Stimulated activated CD4-positive, alpha-beta T cell treated with anti-CD3 and anti-CD28 coated beads, Interleukin-4, amount 100 ng/mL, for 4 hours (primary cell): ENCODE data around the gene TMEM126A.
A peak's percentile ranks its signal among the peaks of the same experiment; 100 is the strongest.
"Not testable (repeated sequence)": the region's sequence is repeated elsewhere in the genome, so short reads cannot be mapped to it uniquely, and the experiment has no call there.

Source experiments
- DNase-seq, 2 experiments: peaks; one replicate each; pipeline ENCODE4 v3.0.0-alpha.2; 2020

TMEM126A gene

DNA sequence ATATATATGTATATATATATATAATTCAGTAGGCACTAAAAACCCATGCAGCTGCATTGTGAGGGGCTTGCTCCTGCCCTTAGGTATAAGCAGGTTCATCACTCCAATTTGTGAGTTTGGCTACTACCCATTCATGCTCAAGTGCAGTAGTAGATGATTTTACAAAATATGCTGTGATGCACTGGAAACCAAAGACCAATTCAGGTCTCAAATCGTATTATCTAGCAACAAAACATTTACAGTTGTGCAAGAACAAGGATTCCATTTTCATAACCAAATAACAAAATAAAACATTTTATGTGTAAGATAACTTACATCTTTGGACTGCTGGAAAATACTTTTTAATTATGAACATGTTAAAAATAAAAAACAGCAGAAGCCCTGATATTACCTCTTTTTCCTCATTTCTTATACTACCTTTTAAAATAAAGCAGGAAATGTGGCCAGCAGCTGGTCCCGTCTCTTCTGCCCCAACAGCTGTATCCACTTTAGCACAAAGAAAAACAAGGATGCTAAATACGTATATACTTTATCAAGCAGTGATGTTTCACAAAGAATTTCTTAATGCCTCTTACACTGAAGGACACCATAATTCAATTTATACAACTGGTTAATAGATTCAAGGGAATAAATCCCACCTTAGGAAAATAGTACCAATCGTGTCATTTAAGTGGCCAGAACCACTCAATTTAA lies 14.4 kb downstream of the TMEM126A start:
- no peak for DNase-seq

DNA sequence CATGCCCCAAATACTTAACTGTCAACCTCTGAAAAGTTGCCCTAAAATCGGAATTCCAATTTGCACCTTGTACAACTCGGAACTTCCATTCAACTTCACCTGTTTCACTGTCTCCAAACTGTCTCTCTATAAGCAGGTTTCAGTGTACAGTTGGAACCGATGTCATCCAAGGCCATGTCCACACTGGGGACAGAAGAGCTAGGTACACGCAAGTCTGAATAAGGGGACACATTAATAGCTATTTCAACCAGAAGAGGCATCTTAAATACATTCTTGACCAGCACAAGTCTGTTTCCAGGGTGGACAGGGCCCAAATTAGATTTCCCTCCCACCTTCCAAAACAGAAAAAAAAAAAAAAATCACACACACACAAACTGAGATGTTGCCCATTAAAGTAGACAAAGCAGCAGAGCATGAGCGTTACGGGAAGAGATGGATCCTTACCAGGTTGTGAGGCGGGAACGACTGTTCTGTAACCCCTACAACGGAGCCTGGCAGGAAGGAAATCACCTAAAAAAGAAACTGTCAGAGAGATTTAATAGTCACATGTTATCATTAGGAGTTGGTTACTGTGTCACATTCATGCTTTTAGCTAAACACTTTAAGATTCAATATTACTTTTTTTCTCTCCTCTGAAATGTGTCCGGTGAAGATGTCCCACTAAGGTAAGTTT lies 15.4 kb downstream of the TMEM126A start:
- DNase-seq: no peak

DNA sequence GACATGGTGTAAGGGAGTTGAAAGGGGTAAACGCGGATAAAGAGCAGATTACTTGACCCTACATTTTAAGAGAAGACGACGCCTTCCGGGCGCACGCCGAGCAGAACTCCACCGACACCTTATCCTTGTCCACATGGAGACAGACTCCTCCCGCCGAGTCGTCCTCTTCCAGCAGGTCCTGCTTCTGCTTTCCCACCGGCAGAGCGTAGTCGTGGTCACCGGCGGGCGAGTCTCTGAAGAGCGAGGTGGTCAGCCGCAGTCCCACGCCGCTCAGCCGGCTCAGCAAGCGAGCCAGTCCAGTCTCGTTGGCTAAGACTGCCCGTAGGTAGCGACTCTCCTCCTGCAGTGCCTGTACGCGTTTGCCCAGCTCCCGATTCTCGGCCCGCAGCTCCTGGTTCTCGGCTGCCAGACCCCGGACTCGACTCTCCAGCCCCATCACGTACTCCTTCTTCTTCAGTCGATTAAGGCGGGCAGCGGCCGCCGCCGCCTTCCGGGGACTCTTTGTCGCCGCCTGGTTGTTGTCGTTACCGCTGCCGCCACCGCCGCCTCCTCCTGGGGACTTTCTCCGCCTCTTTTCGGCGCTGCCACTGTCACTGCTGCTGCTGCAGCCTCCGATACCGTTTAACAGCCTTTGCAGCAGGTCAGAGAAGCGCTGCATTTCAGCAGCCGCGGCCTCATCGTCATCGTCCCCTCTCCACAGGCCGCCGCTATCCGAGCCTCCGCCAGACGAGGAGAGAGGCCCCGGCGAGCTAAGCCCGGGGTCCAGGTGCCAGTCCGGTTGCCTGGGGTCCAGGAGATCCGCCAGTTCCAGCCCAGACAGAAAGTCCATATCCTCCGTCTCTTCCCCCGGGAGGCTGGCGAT lies 16.2 kb downstream of the TMEM126A start:
- peak; percentile 81 to 88 for DNase-seq

DNA sequence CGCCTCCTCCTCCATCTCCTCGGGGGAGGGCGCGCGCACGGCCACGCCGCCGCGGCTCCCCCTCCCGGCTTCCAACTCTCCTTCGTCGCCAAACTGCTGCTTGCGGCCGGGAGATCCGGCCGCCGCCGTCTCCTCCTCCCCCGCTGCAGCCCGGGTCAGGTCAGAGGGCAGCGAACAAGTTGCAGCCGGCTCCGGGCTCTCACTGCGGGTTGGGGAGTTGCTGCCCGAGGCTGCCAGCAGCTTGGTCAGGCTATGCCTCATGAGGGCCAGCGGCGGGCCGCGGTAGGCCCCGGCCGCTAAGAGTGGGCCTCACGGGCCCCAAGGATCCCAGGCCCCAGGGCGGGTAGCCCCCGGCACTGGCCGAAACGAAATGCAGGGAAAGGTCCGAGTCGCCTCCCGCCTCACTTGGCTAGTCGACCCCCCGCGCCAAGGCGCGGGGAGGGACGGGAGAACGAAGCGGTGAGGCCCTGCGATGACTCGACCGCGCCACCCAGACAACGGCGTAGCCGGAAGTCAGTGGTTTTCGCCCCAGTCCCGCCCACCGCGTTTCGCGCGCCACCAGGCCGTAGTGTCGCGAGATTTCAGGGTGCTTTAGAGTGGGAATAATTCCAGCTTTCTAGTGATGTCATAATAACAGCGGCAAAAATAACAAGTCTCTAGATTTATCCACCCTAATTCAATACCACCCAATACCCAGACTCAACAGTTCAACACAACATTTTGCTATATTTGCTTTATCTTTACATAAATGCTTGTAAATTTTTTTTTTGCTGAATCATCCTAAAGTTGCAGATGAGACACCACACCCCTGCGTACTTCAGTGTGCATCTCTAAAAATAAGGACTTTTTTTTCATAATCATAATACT lies 17.1 kb downstream of the TMEM126A start, which contains the start of gene CREBZF:
Gene CREBZF, minus strand, starts transcription at position 515 of the 867 bp plus-strand sequence. Its CDS starts 254 bp downstream, at position 261.
- peak; percentile 92 for DNase-seq

DNA sequence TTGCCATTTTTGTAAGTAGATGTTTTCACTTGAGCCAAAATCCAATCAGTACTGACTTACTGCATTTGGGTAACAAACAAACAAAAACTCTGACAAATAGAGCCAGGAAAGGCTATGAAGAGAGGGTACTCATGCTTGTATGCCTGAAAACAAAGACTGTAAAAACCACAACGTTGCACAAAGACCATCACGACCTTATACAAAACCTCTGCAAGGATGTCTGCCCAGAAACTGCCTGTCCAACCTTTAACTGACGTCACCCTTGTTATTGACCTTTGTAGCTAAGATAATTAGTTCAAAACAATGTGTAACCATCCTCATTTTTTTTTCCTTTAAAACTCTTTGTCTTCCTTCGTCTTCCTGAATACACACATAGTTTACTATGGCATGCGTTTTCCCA lies 18.0 kb downstream of the TMEM126A start:
- DNase-seq: no peak

DNA sequence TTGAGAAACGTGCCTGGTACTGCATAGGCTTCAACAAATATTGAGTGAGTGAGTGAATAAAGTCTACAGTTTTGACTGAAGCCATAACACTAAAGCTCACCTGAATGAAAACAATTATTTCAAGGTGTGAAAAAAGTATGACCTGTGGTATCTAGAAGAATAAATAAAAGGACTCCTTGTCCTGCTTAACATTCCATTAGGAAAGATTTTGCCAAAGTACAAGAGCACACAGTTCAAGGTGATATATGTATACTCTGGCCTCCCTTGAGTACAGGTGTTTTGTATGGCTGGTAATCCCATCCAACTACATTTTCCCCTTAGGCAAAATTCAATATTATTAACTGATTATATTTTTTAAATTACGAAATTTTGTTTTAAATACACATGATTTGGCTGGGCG lies 18.9 kb downstream of the TMEM126A start:
- no peak for DNase-seq

DNA sequence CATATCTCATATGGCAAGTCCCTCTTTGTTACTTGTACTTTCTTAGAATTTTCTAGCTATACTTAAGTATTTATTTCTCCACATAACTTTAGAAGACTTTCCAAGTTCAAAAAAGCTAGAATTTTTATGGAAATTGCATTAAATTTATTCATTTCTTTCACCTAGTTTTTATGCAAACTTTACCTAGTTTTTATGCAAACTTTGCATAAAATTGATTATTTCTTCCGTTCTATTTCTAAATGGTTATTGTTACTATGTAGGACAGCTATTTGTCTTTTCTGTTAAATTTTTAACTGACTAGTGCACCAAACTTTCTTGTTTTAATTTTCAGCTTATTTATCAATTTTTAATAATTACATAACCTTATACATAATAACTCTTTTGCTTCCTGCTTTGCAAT lies 20.4 kb downstream of the TMEM126A start:
- DNase-seq: no peak

DNA sequence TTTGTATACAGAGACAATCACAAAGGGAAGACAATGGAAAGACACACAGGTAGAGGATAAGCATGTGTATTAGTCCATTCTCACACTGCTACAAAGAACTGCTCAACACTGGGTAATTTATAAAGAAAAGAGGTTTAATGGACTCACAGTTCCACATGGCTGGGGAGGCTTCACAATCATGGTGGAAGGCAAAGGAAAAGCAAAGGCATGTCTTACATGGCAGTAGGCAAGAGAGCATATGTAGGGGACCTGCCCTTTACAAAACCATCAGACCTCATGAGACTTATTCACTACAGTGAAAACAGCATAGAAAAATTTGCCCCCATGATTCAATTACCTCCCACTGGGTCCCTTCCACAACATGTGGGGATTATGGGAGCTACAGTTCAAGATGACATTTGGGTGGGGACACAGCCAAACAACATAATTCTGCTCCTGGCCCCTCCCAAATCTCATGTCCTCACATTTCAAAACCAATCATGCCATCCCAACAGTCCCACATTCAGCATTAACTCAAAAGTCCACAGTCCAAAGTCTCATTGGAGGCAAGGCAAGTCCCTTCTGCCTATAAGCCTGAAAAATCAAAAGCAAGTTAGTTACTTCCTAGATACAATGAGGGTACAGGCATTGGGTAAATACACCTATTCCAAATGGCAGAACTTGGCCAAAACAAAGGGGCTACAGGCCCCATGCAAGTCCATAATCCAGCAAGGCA lies 23.3 kb downstream of the TMEM126A start:
- not testable (repeated sequence) for DNase-seq

DNA sequence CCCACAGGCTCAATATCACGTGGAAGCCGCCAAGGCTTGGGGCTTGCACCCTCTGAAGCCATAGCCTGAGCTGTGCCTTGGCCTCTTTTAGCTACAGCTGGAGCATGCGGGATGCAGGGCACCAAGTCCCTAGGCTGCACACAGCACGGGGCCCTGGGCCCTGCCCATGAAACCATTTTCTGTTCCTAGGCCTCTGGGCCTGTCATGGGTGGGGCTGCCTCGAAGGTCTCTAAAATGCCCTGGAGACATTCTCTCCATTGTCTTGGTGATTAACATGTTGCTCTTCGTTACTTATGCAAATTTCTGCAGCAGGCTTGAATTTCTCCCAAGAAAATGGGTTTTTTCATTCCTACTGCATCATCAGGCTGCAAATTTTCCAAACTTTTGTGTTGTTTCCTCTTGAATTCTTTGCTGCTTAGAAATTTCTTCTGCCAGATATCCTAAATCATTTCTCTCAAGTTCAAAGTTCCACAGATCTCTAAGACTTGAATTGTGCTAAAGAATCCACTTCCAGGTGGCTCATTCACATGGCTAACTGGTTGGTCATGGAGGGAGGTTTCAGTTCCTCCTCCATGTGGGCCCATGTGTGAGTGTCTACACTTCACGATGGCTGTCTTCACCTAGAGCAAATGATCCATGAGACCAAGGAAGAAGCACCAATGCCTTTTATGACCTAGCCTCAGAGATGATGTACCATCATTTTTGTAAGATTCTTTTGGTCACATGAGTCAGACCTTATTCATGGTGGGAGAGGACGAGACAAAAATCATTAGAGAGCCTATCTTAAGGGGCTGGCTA lies 24.5 kb downstream of the TMEM126A start:
- DNase-seq: no peak

DNA sequence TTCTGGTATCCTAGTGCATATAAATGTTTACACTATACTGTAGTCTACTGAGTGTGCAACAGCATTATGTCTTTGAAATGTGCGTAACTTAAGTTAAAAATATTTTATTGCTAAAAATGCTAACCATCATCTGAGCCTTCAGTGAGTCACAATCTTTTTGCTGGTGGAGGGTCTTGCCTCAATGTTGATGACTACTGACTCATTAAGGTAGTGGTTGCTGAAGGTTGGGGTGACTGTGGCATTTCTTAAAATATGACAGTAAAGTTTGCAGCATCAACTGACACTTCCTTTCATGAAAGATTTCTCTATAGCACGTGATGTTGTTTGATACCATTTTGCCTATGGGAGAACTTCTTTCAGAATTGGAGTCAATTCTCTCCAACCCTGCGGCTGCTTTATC lies 25.6 kb downstream of the TMEM126A start:
- no peak for DNase-seq

DNA sequence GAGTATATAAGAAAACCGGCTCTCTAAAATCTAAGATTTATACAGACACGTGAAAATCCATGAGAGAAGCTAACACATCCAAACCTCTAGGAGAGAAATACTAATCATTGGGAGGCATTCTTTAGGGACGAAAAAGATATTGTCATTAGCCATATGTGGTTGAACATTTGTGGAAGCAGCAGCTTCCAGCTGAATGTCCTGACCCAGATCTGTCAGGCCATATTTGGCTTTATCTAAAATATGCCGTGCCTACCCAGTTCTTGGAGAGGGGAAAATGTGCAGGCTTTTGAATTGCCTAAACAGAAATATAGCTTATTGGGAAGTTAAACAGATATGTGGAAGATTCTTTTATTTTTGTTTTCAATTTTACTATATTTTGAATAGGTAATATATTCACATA lies 31.8 kb downstream of the TMEM126A start:
- no peak for DNase-seq

DNA sequence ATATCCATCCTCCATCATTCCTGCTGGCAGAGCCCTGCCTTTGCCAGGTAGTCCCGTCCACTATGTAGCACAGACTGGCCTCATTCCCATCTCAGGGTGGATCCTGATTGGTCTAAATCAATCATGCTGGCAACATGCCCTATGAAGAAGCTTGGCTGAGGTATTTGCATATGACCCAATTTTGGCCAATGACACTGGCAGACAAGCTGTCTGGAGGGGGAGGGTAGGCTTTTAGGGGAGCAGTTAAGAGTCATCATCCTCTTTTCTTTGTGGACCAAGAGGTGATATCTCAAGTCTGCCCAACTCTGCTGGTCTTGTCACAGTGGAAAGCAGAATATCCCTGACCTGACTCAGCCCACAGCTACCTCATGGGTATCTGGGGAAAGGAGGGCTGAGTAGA lies 33.1 kb downstream of the TMEM126A start:
- no peak for DNase-seq

DNA sequence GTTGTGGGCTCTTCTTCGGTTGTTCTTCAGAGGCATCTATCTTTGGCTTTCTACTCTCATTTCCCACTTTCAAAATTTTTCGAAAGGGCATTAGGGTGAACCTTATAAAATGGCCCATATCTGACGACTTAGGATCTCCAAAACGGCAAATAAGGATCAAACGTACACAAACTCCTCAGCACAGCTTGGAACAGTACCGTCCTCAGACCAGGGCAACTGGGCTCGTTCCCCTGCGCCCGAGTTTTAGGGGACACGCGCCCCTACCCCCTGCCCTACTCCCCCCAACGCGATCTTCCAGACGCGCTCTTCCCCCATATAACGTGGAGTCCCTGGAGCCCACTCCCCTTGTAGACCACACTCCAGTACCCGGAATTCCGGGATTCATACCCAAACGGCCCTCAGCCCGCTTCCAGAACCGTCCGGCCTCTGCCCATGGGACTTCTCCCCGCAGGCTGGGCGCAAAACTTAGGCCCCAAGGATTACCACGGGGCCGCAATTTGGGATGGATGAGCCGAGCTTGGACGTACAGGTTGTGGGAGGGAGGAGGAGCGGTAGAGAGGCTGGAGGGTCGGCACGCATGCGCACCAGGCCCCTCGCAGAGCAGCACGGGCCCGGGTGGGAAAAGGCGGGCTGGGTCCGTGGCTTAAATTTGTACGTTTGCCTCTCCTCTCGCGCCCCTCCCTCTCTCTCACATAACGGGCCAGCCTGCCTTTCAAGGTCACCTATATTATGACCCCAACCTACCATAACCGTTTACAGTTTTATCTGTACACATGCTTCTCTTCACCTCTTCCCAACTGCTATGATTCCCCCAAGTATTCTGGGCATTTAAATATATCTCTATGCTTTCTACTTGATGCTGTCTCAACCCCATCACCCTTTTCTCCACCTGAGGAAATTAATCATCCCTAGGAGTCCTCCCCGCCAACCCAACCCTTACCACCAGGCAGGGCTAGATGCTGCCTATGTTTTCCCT lies 34.9 kb downstream of the TMEM126A start:
- peak; percentile 55 to 68 for DNase-seq

DNA sequence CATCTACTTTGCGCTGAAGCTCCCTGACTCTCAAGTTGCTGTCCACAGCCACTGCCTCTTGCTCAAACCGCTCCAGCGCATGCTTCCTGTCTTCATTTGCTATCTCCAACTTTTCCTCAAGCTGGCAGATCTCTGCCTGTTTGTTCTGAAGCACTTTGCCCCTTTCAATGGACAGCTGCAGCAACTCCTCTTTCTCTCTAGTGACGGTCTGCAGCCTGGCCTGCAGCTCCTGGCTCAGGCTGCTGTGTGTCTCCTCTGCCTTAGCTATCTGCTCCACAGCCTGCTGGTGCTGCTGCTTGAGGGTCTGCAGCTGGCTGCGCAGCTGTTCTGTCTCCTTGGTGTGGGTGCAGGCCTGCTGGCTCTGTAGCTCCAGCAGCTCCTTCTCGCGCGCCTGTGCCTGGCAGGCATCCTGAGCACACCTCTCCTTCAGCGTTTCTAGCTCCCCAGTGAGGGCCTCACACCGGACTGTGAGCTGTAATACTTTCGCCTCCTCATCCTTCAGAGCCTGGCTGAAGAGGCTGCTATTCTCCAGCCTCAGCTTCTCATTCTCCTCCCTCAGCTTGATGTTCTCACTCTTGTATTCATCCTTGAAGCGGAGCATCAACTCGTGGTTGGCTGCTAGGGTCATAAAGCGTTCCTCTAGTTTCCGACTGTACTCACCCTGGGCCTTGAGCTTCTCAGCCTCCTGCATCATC lies 37.5 kb downstream of the TMEM126A start:
- DNase-seq: no peak

DNA sequence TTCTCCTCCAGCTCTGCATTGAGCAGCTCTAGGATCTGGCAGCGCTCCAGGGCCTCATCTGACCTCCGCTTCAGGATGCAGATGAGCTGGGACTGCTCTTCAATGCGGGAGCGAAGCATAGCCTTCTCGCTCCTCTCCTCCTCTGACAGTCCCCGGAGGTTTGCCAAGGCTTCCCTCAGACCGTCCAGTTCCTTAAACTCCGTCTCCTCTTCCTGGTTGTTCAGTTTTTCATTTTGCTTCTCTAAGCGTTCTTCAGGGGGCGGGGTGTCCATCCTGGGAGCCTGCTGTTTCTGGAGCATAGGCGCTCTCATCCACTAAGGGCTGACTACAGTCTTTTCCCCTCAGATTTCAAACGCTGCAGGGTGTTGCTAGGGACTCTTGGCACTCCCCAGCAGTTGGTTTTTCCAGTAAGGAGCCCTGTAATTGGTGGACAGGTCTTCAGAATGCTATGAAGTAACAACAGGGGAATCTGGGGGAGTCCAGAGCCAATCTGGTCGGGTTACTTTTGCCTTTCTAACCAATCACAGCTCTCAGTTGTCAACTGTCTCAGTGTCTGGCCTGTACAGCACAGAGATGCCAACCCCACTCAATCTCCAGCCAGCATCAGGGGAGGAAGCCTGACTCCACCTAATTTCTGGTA lies 38.2 kb downstream of the TMEM126A start, which contains the start of gene CCDC89:
Gene CCDC89, minus strand, starts transcription at position 376 of the 640 bp plus-strand sequence. Its CDS starts 65 bp downstream, at position 311.
- no peak for DNase-seq

DNA sequence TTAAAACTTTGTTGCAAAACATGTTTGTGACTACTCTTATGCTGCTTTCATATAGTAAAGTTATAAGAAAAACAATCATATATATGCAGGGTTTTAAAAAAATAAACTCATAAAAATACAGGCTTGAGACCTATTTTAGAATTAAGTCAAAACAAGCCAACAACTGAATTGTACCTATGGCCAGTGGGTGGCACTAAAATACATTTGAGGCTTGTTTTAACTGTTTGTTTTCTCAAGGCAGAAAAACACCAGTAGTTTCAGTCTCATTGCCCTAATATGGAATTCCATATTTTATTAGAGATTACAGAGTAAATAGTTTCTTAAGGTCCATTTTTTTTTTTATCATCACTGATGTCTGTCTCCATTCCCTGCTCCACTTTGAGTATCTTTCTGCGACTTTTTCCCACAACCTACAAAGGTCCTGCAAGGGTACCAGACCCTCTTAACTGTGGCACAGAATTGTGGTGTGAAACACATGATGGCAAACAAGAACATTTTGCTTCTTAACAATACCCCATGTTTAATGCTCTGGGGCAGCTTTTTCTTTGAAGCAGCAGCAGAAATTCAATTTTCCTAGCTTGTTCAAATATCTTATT lies 46.7 kb downstream of the TMEM126A start:
- no peak for DNase-seq

DNA sequence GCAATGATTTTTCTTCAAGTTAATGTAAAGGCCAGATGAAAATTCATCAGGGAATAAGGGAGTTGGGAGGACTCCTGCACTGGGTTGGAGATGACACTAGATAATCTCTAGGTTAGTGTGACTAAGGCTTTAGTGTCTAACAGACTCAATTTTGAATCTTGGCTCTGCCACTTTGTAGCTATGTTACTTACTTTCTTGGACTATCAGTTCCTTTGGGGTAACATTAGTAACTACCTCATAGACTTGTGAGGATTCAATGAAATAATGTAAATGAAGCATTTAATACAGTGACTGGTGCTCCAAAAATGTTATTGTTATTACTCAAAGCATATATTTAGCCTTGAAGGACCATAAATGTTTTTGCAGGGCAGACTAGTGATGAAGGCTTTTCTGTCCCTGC lies 47.8 kb downstream of the TMEM126A start:
- DNase-seq: no peak

DNA sequence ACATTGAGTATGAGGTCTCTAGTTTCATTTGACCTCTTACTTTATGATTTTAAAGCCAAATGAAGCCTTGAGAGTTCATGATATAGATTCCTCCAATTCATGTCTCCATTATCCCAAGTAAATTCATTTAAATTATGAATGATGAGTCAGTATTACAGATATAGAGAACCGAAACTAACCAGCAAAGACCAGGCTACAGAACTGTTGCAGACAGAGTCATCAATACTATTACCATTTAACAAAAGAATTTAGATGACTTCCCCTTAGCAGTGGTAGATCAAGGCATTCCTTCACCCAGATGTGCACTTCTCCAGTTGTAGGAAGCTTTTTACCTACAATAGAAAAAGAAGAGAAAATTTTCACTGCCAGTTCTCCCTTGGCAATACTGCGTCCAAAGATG lies 50.0 kb downstream of the TMEM126A start:
- DNase-seq: no peak
